ENCODE results near the gene CNTLN.
A peak's percentile ranks its signal among the peaks of the same experiment; 100 is the strongest.
"Not testable (repeated sequence)": the region's sequence is repeated elsewhere in the genome, so short reads cannot be mapped to it uniquely, and the experiment has no call there.

Gene CNTLN

DNA sequence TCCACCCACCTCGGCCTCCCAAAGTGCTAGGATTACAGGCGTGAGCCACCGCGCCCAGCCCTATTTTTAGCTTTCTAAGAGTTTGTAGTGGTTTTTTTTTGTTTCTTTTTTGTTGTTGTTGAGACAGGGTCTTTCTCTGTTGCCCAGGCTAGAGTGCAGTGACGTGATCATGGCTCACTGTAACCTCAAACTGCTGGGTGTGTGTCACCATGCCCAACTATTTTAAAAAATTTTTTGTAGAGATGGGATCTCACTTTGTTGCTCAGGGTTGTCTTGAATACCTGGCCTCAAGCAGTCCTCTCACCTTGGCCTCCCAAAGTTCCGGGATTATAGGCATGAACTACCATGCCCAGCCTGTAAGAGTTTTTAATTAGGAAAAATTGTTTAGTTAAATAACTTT lies 298.7 kb downstream of the CNTLN start:
- FAIRE-seq, result no peak

DNA sequence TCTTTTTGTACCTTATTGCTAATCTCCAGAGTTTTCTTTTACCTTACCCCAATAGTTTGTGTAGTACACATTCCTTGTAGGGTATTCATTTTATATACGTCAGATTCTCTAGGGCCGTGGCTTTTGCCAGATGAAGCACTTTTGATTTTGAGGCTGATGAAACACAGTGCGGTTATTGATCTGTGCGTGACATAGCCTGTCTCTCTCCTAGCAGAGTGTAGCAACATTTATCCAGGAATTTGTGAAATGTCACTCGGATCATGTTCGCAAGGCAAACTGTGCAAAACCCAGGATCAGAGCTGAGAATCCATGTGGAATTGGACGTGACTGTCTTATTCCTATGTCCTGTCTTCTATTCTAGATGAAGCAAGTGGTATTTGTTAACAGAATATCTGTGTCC lies 302.0 kb downstream of the CNTLN start:
- FAIRE-seq, result no peak

DNA sequence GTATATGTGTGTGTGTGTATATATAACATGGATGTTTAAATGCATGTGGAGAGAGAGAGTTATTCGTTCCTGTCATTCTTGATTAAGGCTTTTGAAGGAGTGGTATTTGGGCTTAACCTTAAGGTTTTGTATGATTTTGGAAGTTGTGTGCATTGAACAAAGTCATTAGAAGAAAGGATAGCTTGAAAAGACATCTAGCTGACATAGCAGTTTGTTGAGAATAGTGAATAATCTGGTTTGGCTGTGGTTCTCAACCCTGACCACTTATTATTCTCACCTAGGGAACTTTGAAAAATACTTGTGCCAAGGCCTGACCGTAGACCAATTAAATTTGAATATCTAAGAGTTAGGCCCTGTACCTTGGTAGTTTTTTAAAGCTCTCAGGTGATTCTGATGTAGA lies 303.0 kb downstream of the CNTLN start:
- no peak for FAIRE-seq

DNA sequence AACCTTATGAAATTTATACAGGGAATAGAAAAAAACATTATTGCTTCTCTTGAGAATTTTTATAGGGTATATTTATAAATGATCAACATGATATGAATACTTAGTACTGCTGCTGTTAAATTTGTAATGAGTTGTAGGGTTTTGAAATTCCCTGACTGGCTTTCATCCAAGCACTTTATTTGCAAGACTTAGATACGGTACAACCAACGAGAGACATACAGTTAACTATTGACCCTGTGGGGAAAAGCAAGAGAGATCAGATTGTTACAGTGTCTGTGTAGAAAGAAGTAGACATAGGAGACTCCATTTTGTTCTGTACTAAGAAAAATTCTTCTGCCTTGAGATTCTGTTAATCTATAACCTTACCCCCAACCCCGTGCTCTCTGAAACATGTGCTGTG lies 310.3 kb downstream of the CNTLN start:
- not testable (repeated sequence) for FAIRE-seq

DNA sequence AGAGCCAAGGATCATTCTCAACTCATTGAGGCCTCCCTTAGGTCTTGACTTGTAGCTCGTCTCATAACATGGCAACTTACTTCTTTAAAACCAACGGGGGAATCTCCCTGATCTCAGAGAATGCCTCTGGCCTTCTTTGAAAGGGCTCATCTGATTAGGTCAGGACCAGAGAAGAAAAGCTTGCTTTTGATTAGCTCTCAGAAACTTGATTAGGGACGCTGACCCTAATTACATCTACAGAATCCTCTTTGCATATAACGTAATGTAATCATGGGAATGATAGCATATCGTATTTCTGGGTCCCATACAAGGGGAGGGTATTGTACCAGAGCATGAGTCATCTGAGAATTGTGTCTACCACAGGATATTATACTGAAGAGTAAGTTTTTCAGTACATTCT lies 318.9 kb downstream of the CNTLN start:
- FAIRE-seq, result no peak

DNA sequence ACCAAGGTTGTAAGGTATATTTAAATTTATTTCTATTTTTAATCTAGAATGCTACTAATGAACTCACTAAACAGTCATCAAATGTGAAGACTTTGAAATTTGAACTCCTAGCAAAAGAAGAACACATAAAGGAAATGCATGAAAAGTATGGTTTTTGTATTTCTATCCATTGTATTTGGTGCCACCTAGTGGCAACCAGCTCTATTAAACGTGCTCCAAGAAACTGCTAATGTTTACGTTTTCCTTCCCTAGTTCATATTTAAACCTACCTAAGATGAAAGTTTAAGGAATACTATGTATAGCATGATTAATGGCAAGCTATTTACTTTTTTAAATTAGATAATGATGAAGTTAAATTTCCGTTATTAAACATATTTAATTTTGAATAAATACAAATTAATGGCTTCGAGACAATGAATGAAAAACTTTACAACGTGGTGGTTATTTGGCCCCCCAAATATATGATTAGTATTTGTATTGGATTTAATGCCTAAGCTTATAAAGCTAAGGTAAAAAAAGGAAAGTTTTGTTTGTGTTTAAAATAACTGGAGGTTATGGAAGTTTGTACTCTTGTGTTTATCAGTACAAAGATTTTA lies 328.1 kb downstream of the CNTLN start:
- FAIRE-seq, result peak; percentile 98

DNA sequence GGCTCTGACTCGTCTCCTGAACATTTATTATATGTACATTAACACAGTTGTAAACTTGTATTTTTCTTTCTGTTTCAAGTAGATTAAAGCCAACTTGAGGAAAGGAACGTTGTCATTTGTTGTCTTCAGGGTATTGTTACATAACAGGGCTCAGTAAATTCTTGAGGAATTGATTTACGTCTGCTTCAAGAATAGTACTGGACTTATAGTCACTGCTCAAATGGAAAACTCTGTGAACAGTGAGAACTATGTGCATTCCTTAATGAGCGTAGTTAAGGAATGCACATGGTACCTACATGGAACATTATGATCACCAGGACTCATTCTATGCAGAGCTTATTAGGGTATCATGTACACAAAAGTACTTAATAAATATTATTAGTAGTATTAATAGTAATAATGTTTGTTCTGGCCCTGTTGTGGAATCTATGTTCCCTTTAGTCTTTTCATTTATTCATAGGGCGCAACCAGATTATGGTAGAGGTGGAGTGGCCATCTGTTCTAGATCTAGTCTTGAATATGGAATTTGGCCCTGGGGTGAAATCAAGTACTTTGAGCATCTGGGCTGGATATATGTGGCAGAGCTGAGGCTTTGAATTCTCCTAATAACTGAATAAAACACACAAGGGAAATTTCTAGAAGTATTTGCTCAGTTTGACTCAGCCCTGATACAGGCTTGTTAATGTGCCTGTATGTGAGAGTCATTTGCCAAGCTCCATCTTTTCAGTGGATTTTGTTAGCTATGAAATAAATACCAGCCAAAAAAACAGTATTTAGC lies 335.4 kb downstream of the CNTLN start:
- no peak for FAIRE-seq

DNA sequence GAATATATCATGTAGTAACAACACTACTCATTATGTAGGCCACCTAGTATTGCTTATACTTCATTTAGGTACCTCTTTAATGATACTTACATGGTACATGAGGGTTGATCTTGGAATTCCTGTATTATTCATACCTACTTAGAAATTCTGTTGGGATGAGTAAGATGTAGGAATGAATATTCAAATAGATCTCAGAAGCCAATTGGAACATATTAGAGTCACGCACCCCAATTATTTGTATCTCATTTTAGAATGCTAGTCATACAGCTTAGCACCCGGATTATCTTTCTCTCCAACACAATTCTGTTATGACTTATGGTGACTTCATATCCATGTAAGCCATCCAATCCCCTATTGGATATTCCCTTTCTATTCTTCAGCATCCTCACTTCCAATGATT lies 337.3 kb downstream of the CNTLN start:
- FAIRE-seq, result no peak

DNA sequence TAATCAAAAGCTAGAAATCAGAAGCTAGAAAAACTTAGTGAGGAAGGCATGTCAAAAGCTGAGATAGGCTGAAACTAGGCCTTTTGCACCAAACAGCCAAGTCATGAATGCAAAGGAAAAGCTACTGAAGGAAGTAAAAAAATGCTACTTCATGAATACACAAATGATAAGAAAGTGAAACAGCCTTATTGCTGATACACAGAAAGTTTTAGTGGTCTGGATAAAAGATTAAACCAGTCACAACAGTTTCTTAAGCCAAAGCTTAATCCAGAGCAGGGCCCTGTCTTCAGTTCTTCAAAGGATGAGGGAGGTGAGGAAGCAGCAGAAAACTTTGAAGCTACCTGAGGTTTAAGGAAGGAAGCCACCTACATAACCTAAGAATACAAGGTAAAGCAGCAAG lies 341.6 kb downstream of the CNTLN start:
- FAIRE-seq, result no peak

DNA sequence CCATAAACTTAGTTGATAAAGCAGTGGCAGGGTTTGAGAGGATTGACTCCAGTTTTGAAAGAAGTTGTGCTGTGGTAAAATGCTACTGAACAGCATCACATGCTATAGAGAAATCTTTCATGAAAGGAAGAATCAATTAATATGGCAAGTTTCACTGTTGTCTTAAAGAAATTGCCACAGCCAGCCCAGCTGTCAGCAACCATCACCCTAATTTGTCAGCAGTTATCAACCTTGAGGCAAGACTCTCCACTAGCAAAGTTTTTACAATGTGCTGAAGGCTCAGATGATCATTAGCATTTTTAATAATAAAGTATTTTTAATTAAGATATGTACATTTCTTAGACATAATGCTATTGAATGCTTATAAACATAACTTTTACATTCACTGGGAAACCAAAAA lies 343.0 kb downstream of the CNTLN start:
- no peak for FAIRE-seq

DNA sequence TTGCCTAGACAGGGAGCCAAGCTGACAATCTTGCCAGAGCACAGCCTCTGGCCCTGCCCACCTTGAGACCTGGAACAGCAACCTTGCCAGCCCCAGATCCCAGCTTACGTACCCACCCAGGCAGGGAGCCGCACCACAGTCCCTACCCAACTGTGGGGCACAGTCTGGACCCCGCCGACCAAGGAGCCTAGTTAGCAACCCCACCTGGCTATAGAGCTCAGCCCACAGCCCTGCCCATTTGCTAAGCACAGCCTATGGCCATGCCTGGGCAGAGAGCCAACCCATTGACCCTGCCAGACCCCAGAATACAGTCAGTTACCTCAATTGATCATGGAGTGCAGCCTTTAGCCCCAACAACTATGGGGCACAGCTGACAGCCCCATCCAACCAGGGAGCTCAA lies 346.1 kb downstream of the CNTLN start:
- no peak for FAIRE-seq

DNA sequence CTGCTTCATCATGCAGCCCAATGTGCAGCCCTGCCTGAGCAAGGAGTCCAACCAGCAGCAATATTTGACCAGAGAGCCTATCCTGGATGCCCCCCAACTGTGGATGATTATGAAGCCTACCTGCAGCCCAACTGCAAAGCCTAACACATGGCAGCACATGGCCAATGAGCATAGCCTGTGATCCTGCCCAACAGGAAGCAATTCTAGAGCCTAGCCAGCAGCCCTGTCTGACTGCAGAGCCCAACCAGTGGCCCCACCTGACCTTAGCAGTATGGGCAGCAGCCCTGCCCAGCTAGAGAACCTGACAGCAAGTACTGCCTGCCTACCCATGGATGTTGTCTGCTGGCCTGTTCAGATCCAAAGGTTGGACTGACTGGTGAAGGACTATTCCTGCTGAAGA lies 346.7 kb downstream of the CNTLN start:
- no peak for FAIRE-seq

DNA sequence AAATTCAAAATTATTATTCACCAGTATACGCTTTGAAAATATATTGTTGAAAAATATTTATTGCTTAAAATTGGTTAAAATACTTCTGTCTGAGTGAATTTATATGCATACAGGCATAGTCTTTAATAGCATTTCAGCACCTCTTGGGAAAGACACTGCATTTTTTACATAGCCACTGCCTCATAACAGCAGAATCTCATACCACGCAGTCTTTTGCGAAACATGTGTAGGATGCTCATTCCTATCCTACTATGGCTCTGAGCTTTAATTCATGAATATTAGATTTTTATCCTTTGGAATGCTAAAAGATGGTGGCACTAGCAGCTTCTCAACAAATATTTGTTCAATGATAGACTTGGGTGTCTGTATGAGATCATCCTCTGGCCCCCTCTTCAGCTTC lies 350.1 kb downstream of the CNTLN start:
- FAIRE-seq, result no peak

DNA sequence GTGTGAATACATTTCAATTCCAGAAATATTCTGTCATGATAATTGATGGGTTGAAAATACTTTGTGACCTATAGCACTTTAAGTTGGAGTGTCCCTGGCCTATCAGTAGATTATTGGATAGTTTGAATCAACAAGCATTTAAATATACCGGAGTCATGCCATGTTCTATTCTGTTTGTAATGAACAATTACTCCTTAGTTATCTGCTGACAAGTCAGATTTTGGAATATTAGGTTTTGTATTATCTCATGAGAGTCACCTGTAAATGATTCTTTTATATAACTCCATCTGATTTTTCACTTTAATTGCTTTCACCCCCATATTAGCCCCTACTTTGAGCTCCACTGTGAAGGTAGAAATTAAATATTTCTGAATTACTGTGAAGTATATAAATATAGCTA lies 351.6 kb downstream of the CNTLN start:
- no peak for FAIRE-seq

DNA sequence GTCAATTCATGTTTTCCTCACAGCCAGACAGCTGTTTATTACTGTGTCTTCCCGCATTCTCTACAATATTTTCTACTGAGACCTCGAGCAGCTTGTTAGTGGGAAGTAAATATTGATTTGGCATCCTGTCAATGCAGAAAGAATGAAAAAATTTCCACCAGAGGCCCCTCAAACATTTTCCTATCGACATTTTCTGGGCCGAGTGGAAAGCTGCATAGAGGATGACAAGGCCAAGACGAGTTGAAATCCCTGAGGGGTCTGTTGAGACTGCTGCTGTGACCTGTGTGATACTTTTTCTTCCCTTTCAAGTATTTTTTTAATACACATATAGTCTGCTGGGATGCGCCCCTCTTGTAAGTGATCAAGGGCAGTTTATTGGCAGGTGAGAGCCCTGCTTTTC lies 352.6 kb downstream of the CNTLN start:
- FAIRE-seq, result no peak

DNA sequence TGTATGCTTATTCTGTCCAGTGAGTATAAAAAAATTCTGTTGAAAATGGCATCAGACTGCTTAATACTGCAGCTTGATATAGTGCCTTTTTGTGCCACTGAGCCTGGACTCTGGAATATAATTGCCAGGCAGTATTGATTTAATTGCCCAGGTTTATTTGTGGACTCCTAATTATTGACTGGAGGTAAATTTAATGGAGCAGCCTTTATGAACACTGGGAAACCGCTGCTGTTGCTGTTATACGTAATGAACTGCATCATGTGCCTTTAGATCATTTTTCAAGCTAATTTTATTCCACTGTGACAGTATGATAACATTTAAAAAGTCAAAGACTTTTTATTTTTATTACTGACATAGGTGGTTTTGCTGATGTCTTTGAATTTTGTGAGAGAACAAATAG lies 353.8 kb downstream of the CNTLN start:
- no peak for FAIRE-seq

DNA sequence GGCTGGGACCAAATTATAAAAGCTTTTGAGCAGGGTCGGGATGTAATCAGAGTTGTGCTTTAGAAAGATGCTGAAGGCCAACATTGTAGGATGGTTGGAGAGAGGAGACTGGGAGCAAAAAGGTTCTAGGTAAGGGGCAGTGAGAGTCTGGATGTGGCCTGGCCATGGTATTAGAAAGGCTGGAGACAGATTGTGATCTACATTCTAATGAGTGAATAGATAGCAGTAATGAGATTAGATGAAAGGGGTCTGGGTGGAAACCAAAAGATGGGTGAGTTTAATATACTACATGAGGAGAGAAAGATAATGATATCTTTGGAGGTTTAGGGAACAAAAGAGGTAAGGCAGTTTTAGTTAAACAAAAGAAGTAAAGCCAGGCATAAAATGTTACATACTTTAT lies 355.3 kb downstream of the CNTLN start:
- no peak for FAIRE-seq

DNA sequence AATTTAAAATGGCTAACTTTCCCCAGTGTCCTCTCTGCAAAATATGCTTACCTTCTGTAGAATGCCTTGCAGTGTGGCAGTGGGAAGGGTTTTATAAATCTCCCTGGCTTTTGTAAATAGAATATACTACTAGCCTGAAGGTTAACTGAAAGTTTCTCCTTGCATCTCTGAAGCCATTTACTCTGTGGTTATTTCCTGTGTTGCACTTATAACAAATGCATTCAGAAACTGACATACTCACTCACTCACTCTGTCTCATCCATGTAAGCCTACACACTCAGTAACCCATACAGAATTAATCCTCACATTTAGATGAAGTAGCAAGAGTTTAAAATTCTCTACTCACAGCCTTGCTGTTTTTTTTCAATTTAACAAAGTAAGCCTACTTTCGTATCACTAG lies 356.9 kb downstream of the CNTLN start:
- FAIRE-seq, result no peak

DNA sequence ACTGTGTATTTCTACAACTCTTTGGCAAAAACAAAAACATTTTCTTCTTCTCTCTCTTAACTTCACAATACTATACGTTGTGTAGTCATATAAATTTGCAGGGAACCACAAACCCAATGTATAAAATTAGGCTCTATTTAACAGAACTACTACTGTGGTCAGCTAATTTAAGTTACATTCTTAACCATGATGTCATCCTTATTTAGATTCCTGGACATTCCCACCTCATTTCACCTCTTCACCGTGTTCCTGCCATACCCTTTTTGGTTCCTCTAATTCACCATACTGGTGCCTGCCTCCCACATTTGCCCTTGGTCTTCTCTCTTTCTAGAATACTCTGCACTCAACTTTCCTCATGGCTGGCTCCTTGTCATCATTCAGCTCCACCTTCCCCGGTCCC lies 368.4 kb downstream of the CNTLN start:
- no peak for FAIRE-seq

DNA sequence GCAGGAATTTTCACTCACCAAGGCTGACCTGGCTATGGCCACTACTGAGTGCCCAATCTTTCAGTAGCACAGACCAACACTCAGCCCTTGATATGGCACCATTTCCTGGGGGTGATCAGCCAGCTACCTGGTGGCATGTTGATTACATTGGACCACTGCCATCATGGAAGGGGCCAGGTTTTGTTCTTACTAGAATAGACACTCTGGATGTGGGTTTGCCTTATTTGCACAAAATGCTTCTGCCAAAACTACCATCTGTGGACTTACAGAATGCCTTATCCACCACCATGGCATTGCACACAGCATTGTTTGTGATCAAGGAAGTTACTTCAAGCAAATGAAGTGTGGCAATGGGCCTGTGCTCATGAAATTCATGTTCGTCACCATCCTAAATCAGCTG lies 374.3 kb downstream of the CNTLN start:
- no peak for FAIRE-seq

DNA sequence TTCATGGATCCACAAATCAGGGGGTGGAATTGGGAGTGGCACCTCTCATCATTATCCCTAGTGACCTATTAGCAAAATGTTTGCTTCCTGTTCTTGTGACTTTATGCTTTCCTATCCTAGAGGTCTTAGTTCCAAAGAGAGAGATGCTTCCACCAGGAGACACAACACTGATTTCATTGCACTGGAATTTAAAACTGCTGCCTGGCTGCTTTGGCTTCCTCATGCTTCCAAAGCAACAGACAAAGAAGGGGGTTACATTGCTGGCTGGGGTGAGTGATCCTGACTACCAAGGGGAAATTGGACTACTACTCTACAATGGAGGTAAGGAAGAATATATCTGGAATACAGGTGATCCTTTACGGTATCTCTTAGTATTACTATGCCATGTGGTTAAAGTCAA lies 374.9 kb downstream of the CNTLN start:
- no peak for FAIRE-seq

DNA sequence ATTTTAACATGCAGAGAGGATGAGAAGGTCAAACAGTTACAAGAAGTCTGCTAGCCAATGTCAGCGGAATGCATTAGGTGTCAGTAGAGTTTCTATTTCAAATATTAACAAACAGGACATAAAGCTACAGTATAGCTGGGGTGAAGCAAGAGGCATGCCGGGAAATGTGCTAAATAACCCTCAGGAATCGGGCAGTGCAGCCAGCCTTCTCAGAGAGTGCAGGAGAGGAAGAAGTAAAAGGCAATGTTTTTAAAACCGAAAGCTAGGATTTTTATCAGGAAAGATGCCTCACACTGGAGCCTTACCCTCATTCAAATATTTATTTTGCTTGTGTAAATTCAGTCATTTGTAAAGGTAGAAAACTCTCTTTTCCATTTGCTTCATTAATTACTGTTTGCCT lies 384.9 kb downstream of the CNTLN start:
- no peak for FAIRE-seq

DNA sequence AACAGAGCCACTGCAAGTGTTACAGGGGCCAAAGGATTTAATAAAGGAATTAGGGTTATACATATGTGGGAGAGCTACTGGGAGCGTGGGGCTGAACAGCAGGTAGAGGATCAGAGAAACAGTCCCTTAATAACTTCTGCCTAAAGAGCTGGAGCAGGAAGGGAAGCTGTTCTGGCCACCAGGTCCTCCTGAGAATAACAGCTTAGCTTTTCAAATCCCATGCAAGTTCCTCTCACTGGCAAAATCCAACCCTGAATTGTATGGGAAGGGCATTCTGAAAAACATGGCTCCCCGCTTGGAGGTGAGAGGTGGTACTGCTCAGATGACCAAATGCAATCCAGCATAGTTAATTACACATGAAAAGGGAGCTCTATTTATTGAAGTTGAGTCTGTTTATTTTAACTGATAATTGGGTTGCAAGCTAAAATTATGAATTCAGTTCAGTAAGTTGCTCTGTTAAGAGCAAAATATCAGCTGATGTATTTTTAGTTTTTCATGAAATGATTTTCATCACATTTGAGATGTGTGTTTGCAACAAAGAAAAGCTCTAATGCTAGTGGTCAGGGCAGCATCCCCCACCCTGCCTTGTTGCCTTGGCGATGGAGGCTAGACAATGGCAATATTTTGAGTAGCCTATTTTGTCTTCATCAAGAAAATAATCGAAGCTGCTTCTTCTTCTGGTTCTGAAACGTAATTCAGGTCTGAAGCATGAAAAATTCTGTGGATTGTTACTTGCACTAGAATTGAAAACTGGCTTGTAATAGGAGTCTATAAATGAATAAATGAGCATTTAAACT lies 385.6 kb downstream of the CNTLN start:
- no peak for FAIRE-seq
